Activated naive CD4-positive, alpha-beta T cell treated with Interleukin-2 at 50 U/mL for 16 hours (primary cell): ENCODE measurements around the gene CARMIL1.

Source experiments
- DNase-seq: peaks from one replicate; pipeline ENCODE4 v3.0.0-alpha.2; 2020

CARMIL1 gene

DNA sequence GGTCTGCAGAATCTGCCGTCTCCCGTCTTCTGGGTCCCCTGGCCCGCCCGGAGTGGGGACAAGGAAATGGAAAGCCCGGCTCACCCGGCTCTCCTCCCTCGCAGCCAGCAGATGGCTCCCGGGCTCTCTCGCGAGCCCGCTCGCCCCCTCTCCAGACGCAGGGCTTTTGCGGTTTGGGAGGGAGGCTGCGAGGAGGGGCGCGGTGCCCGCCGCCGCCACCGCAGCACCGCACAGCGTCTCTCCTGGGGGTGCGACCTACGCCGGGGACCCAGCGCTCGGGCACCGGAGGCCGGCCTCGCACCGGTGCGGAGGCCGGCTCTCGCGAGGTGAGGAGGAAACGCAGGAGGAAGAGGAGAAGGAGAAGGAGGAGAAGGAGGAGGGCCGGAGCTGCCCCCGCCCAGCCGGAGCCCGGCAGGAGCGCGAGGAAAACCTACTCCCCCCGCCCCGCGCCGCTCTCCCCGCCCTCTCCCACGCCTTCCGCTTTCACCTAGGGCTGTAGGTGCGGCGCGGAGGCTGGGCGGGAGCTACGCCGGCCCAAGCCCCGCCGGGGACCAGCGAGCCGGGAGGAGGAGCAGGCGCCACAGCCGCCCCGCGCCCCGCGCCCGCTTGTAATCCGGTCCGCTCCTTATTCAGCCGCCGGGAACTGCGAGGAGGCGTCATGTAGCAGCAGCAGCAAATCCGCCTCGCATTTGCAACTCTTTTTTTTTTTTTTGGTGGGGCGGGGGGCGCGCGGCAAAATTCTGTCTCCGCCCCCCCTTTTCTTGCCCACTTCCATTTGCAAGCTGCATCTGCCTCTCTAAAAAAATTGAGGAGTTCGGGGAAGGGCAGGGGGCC lies at the start of gene CARMIL1:
CARMIL1 (plus strand) TSS at position 461 of the 834 bp plus-strand sequence. CDS start 422 bp downstream, outside the sequence.
- DNase-seq: peak; percentile 60

- DNase-seq: no peak
Measured at GRCh38 chr6:25229671-25230321, 49.4 kb upstream of the CARMIL1 start.

GRCh38 chr6:25232479-25232878 lies 46.7 kb upstream of the CARMIL1 start:
- no peak for DNase-seq

DNA sequence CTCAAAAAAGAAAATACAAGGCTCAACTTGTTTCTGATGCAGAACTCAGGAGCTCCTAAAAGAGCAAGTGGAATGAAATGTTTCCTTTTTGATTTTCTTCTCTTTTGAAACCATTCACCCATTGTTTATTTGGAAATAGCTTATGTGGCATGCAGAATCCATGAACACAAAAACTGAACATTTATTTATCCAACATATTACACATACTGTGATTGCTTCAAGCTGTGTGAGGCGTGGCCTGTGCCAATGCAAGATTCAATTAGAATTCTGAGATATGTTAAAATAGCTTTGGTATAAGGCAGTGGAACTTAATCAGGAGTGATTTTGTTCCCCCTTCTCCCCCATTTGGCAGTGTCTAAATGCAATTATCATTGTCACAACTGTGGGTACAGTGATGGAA lies 45.9 kb upstream of the CARMIL1 start:
- DNase-seq: no peak

GRCh38 chr6:25237579-25237978 lies 41.6 kb upstream of the CARMIL1 start:
- DNase-seq: no peak

- no peak for DNase-seq
Measured at GRCh38 chr6:25239059-25239458, 40.1 kb upstream of the CARMIL1 start.

- no peak for DNase-seq
Measured at GRCh38 chr6:25239498-25239897, 39.7 kb upstream of the CARMIL1 start.

GRCh38 chr6:25242567-25242966 lies 36.6 kb upstream of the CARMIL1 start:
- no peak for DNase-seq

- DNase-seq: no peak
Measured at GRCh38 chr6:25244865-25245264, 34.3 kb upstream of the CARMIL1 start.

- no peak for DNase-seq
Measured at GRCh38 chr6:25248123-25248522, 31.1 kb upstream of the CARMIL1 start.

DNA sequence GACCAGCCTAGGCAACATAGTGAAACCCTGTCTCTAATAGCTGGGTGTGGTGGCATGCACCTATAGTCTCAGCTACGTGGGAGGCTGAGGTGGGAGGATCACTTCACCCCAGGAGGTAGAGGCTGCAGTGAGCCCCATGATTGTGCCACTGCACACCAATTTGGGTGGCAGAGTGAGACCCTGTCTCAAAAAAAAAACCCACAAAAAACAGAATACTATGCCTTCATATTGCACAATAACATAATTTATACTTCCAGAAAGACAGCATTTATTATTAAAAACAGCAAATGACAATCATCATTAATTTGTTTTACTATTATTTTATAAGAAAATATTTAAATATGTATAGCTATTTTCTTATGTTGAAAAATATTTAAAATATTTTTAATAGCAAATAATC lies 30.0 kb upstream of the CARMIL1 start:
- no peak for DNase-seq

GRCh38 chr6:25250878-25251277 lies 28.3 kb upstream of the CARMIL1 start:
- no peak for DNase-seq

GRCh38 chr6:25251426-25251825 lies 27.7 kb upstream of the CARMIL1 start:
- no peak for DNase-seq

DNA sequence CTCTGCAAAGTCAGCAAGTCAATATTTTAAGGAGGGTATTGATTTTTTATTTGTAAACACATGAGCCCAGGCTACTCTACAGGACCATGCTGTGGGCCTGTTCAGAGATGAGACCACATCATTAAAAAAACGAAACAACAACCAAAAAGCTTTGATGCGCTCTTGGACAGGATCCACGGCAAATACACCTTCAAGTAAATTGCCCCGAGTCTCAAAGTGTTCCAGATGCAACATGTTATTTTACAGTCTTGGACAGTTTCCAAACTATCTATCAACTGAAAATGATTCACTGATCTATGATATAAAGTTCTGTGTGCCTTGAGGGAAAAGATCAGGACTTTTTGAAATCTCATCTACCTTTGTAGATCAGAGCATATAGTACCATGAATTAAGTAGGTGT lies 25.8 kb upstream of the CARMIL1 start:
- no peak for DNase-seq

DNA sequence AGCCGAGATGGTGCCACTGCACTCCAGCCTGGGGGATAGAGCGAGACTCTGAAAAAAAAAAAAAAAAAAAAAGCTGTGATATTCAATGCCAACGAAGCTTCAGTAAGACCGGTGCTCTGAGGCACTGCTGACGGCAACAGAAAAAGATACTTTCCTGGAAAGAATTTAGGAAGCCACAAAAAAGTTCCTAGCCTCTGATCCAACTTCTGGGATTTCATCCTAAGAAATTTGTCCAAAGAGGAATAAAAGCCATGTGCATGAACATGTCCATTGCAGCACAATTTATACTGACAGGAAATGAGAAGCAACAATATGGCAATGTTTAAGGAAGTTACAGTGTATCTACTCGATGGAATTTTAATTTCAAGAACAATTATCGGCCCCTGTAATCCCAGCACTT lies 24.5 kb upstream of the CARMIL1 start:
- DNase-seq: no peak

DNA sequence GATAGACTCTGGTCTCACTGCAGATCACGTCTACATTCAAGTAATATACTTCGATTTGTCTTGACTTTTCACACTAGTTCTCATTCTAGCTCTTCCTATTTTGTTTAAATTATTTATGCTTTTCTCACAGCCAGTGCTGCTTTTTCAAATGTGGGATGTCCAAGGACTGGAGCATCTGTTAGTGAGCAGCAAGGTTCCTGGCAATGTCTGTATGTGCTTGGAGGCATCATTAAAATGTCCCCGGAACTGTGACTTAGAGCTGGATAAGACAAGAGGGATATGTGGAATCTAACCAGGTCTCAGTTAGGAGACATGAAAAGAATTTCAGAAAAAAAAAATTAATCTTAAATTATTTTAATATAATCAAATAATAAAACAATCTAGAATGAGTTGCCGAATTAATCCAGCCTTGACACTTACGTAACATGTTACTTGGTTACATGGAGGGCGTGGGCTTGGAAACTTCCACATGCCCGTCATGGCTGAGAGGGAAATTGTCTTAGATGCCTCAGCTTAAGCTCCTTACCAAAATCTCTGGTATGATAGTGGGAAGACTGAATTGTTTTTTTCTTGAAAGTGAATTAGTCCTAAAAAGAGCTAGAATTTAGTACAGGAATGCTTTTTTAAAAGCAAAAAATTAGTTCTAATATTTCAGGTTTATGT lies 21.4 kb upstream of the CARMIL1 start:
- DNase-seq: no peak

DNA sequence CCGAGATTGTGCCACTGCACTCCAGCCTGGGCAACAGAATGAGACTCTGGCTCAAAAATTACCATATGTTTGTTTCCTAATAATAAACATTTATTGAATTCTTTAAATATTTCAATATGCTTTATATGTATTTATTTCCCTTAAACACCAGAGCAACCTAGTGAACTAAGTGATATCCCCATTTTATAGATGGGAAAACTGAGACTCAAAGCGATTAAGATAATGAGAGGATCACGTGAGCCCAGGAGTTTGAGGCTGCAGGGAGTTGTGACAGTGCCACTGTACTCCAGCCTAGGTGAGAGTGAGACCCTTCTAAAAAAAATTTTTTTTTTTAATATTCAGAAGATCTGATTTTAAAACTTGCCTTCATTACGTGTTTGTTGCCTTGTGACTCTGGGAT lies 19.4 kb upstream of the CARMIL1 start:
- no peak for DNase-seq

- DNase-seq: no peak
Measured at GRCh38 chr6:25263657-25264056, 15.5 kb upstream of the CARMIL1 start.

DNA sequence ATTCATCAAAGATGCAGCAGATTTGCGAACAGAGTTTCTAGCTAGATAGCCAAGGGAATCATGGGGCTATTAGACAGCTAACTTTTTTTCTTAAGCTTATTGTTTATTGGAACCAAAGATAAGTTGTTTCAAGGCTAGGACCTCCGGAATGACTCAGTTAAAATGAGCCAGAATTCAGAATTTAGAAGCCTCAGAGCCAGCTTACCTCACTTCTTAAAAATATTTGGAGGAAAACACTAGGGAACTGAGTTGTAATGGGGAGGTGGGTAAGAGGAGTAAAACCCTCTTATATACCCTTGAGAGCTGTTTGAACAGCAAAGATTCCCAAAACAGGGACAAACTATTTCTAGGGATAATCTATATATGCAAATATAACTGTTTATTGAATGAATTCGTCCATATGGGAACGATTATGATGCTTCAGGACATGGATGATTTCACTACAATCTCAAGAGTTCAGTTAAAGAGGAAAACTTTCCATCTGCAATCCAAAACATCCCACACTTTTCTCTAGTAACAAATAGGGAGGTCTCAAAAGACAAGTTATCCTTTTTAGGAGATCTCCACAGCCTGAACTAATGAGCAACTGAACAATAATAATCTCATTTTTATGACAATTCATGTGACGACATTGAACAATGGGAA lies 12.6 kb upstream of the CARMIL1 start:
- DNase-seq: no peak

GRCh38 chr6:25267662-25268061 lies 11.5 kb upstream of the CARMIL1 start:
- no peak for DNase-seq

- DNase-seq: no peak
Measured at GRCh38 chr6:25270559-25270958, 8.6 kb upstream of the CARMIL1 start.

DNA sequence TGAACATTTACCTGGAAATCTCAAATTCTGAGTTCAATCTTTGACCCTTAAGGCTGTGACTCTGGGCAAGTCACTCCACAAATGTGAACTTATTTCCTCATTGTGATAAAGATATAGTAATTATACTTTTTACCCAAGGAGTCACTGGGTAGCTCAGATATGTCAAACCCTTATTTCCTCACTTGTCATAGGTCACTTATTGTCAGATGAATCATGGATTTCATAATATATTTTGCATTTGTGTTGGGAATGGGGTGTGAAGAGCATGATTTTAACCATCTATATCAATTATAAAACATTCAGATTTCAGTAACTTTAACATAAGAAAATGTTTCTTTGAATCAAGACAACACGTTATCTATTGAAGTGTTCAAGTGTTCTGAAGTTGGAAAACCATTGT lies 3.7 kb upstream of the CARMIL1 start:
- no peak for DNase-seq

DNA sequence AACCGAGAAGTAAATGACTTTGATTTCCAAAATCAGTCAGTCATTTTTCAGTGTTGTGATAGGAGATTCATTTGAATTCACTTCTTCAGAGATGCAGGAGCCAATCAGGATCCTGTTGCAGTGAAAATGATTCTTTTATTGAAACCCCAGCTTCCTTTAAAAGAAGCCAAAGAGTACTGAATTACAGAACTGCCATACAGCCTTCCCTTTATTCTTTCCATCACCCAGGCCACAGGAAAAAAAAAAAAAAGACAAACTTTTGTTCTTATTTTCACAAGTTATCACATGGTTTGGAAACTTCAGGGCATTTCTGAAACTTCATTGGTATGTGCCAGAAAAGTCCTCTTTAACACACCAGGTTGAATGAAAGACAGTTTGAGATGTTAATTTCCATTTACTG lies 1.8 kb upstream of the CARMIL1 start:
- no peak for DNase-seq
